ENCODE results near the gene PLCB1.
"Not testable (repeated sequence)": the region's sequence is repeated elsewhere in the genome, so short reads cannot be mapped to it uniquely, and the experiment has no call there.

PLCB1 gene

GRCh38 chr20:8404912-8405635 is 273.0 kb downstream of the PLCB1 start:
- no peak for DNase-seq (ENCODE audit: low spot score)

GRCh38 chr20:8406391-8406790 is 274.3 kb downstream of the PLCB1 start:
- DNase-seq (ENCODE audit: low spot score): no peak

- DNase-seq (ENCODE audit: low spot score): no peak
Measured at GRCh38 chr20:8408587-8409307, 276.7 kb downstream of the PLCB1 start.

- DNase-seq (ENCODE audit: low spot score): no peak
Measured at GRCh38 chr20:8413691-8414090, 281.6 kb downstream of the PLCB1 start.

- no peak for DNase-seq (ENCODE audit: low spot score)
Measured at GRCh38 chr20:8414586-8415274, 282.7 kb downstream of the PLCB1 start.

GRCh38 chr20:8421981-8422380 is 289.9 kb downstream of the PLCB1 start:
- no peak for DNase-seq (ENCODE audit: low spot score)

- no peak for DNase-seq (ENCODE audit: low spot score)
Measured at GRCh38 chr20:8423482-8423881, 291.4 kb downstream of the PLCB1 start.

- DNase-seq (ENCODE audit: low spot score): no peak
Measured at GRCh38 chr20:8424010-8424409, 291.9 kb downstream of the PLCB1 start.

- DNase-seq (ENCODE audit: low spot score): no peak
Measured at GRCh38 chr20:8425016-8425415, 292.9 kb downstream of the PLCB1 start.

- no peak for DNase-seq (ENCODE audit: low spot score)
Measured at GRCh38 chr20:8425802-8426201, 293.7 kb downstream of the PLCB1 start.

GRCh38 chr20:8427419-8428040 is 295.5 kb downstream of the PLCB1 start:
- DNase-seq (ENCODE audit: low spot score): no peak

GRCh38 chr20:8428988-8429387 is 296.9 kb downstream of the PLCB1 start:
- no peak for DNase-seq (ENCODE audit: low spot score)

- no peak for DNase-seq (ENCODE audit: low spot score)
Measured at GRCh38 chr20:8431538-8432434, 299.7 kb downstream of the PLCB1 start.

- no peak for DNase-seq (ENCODE audit: low spot score)
Measured at GRCh38 chr20:8432435-8433148, 300.5 kb downstream of the PLCB1 start.

GRCh38 chr20:8433291-8433690 is 301.2 kb downstream of the PLCB1 start:
- DNase-seq (ENCODE audit: low spot score): no peak

GRCh38 chr20:8434326-8434876 is 302.3 kb downstream of the PLCB1 start:
- DNase-seq (ENCODE audit: low spot score): no peak

- no peak for DNase-seq (ENCODE audit: low spot score)
Measured at GRCh38 chr20:8435285-8436035, 303.4 kb downstream of the PLCB1 start.

- not testable (repeated sequence) for DNase-seq (ENCODE audit: low spot score)
Measured at GRCh38 chr20:8436938-8437337, 304.9 kb downstream of the PLCB1 start.

- DNase-seq (ENCODE audit: low spot score): no peak
Measured at GRCh38 chr20:8438748-8439147, 306.7 kb downstream of the PLCB1 start.

Data from pons (tissue), 1 donor.